AG09309 (cell line): ENCODE results near the gene GPSM3.

Experiments
- DNase-seq: peaks from one replicate; pipeline ENCODE4 v3.0.0-alpha.2; 2010; ENCODE audit warnings: low read depth
- H3K4me3 ChIP-seq: 2 replicates; pipeline ENCODE4 v1.5.1; 2011; ENCODE audit warnings: mild to moderate bottlenecking, low read depth, low read length, moderate library complexity; ENCODE audit not compliant: control insufficient read depth
- TF ChIP-seq, protein P1 (sequence below): IDR thresholded peaks from 2 replicates; pipeline ENCODE4 v1.5.1; 2011; ENCODE audit warnings: mild to moderate bottlenecking, low read depth, low read length, inconsistent platforms; ENCODE audit not compliant: insufficient read depth, control insufficient read depth; ENCODE audit errors: missing control alignments

The GPSM3 gene

GRCh38 chr6:32192608-32193039 lies at the start of gene GPSM3:
Gene GPSM3, minus strand, starts transcription at chr6:32192643. Its CDS starts 130 bp downstream, at chr6:32192513.
- no peak within 1 kb of the TSS for H3K4me3 ChIP-seq
- DNase-seq, result no peak
- TF ChIP-seq, protein P1, sequence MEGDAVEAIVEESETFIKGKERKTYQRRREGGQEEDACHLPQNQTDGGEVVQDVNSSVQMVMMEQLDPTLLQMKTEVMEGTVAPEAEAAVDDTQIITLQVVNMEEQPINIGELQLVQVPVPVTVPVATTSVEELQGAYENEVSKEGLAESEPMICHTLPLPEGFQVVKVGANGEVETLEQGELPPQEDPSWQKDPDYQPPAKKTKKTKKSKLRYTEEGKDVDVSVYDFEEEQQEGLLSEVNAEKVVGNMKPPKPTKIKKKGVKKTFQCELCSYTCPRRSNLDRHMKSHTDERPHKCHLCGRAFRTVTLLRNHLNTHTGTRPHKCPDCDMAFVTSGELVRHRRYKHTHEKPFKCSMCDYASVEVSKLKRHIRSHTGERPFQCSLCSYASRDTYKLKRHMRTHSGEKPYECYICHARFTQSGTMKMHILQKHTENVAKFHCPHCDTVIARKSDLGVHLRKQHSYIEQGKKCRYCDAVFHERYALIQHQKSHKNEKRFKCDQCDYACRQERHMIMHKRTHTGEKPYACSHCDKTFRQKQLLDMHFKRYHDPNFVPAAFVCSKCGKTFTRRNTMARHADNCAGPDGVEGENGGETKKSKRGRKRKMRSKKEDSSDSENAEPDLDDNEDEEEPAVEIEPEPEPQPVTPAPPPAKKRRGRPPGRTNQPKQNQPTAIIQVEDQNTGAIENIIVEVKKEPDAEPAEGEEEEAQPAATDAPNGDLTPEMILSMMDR, result no peak

DNA sequence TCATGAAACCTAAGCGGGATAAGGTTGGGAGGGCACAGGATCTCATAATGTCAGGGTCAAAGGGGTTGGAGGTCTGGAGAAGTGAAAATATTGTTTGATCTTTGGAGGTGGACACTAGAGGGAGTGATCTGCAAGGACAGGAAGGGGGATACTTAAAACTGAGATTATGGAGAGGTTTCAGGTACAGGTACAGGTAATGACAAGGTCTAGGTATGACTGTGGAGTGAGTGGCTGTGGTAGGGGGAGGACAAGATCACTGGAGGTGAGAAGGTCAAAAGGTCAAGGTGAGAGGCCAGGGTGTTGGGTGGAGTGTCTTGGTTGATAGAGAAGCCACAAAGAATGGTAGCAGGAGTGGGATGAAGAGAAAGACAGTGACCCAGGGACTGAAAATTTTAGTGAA lies 48.2 kb upstream of the GPSM3 start:
- DNase-seq, result no peak
- TF ChIP-seq, protein P1, result no peak
- H3K4me3 ChIP-seq, result no peak overlapping the region

- no peak overlapping the region for H3K4me3 ChIP-seq
- DNase-seq, result no peak
- TF ChIP-seq, protein P1, result no peak
Observed at GRCh38 chr6:32239462-32239861, 47.0 kb upstream of the GPSM3 start.

DNA sequence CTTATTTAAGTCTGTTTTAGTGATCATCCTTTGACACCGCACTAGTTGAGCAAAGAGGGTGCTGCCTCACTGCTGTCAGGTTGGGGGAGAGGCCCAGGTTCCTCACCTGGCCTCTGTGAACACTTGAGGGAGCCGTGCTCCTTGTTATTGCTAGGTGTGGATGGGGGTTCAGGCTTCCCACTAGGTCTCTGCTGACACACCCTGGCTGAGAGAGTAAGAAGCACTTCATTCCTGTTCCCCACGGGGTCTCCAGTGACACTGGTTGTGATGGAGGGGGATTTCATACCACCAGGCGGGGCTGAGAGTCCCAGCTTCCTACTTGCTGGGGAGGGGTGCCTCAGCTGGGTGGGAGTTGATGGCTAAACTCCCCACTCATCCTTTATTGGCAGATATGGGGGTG lies 42.5 kb upstream of the GPSM3 start:
- no peak for DNase-seq
- H3K4me3 ChIP-seq, result no peak overlapping the region
- TF ChIP-seq, protein P1, result no peak

DNA sequence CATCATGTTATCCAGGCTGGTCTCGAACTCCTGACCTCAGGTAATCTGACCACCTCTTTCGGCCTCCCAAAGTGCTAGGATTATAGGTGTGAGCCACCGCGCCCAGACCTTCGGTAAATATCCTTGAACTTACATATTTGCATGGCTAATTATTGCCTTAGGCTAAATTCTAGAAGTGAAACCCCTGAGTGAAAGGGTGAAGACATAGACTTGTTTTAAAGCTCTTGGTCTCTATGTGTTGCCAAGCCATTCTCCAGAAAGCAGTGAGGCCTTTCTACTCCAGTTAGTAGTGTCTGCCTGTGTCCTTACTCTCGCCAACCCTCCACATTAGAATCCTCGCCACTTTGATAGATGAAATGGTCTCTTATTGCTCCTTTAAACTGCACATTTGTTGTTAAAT lies 34.0 kb upstream of the GPSM3 start:
- TF ChIP-seq, protein P1, result no peak
- H3K4me3 ChIP-seq, result no peak overlapping the region
- DNase-seq, result no peak

DNA sequence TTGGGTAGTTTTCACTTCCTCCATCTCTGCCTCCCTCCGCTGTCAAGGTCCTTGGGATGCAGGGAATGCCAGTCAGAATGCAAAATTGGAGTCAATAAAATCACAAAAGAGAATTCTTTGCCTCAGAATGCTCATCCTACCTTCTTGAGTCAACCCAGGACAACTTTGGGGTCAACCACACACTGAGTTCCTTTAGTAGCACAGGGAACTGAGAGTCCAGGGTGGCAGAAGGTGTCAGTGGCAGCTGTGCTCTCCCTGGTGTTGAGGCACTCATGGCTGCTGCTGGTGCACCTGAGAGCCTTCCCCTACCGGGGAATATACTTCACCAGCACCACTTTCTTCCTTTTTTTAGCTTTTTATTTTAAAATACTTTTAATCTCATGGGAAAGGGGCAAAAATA lies 32.3 kb upstream of the GPSM3 start:
- TF ChIP-seq, protein P1, result no peak
- H3K4me3 ChIP-seq, result no peak overlapping the region
- no peak for DNase-seq
